T-helper 2 cell treated with Interferon-gamma antibody and Interleukin-4, amounts not matched to agents 5 μg/mL and 100 μg/mL, for 36 hours (primary cell): ENCODE data around the gene UNC13B.

Source experiments
- DNase-seq: peaks from one replicate; pipeline ENCODE4 v3.0.0; 2021; ENCODE audit warnings: low spot score
- H3K27ac Mint-ChIP-seq: one replicate; pipeline ENCODE4 v1.8.0; 2021; ENCODE audit warnings: mild to moderate bottlenecking, mixed read lengths
- H3K27me3 Mint-ChIP-seq: one replicate; pipeline ENCODE4 v1.8.0; 2021; ENCODE audit warnings: low read depth, mixed read lengths
- H3K36me3 Mint-ChIP-seq: one replicate; pipeline ENCODE4 v1.8.0; 2021; ENCODE audit warnings: low read depth, mixed read lengths
- H3K4me1 Mint-ChIP-seq: one replicate; pipeline ENCODE4 v1.8.0; 2021; ENCODE audit warnings: low read depth, mixed read lengths
- H3K4me3 Mint-ChIP-seq: one replicate; pipeline ENCODE4 v1.8.0; 2022; ENCODE audit warnings: mild to moderate bottlenecking, moderate library complexity, mixed read lengths
- H3K9me3 Mint-ChIP-seq: one replicate; pipeline ENCODE4 v1.8.0; 2021; ENCODE audit warnings: mixed read lengths

UNC13B gene

DNA sequence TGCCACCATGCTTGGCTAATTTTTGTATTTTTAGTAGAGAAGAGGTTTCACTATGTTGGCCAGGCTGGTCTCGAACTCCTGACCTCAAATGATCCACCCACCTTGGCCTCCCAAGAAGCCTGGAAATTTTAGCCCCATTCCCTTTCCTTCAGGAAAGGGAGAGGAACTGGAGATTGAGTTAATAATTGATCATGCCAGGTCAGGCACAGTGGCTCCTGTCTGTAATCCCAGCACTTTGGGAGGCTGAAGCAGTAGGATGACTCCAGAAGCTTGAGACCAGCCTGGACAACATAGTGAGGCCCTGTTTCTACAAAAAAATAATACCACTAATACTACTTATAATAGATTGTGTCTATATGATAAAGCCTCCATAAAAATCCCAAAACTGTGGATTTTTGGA is 124.6 kb downstream of the UNC13B start:
- Mint-ChIP-seq H3K4me3 (no peak overlapping the region), H3K27me3 (peaks cover 6% of the 10 kb centered on the region), H3K36me3 (no peaks in the 10 kb centered on the region), H3K4me1 (no peaks in the 10 kb centered on the region), H3K9me3 (no peaks in the 10 kb centered on the region), H3K27ac (no peak overlapping the region)
- no peak for DNase-seq

DNA sequence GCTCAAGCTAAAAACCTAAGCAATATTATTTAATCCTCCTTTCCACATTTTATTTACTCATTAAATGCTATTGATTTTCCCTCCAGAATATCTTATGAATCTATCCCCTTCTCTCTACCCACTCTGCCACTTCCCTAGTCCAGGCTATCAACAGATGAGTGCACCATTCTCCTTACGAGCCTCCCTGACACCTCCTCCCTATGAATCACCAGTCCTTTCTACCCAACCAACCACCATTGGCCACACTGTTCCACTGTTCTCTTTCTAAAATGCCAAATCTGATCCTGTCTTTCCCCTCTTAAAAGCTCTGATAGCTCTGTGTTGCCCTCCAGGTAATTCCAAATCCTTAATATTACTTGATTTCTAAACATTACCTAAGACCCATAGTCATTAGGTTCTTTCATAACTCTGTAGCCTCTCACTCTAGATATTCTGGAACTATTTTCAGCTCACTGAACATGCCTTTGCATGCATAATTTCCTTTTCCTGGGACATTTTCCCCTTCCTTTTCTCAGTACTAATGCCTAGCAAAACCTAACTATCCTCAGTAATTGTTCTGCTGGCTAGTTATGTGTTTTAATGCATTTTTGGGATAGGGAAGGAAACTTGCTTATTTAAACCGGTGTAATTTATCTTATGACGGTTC is 126.3 kb downstream of the UNC13B start:
- Mint-ChIP-seq H3K9me3 (no peaks in the 10 kb centered on the region), H3K36me3 (no peaks in the 10 kb centered on the region), H3K4me3 (no peak overlapping the region), H3K27ac (no peak overlapping the region), H3K27me3 (peaks cover 10% of the 10 kb centered on the region), H3K4me1 (no peaks in the 10 kb centered on the region)
- DNase-seq, result no peak

DNA sequence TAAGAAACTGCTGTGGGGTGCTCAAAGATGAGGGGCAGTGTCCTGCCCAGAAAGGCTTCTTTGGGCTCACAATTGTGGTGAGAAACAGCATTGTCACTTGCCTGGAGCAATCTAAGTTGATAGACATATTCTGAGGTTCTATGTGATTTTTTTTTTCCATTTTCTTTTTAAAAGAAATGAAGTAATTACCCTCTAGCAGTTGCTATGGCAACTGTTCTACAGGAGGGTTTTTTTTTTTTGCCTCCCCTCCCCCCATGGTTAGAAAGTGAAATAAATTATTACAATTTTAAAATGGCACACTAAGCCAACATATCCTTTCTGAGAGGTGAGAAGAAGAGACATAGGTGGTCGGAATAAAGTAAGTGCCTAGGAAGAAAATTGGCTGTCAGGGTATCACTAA is 127.0 kb downstream of the UNC13B start:
- DNase-seq, result no peak
- Mint-ChIP-seq H3K4me1 (no peaks in the 10 kb centered on the region), H3K9me3 (no peaks in the 10 kb centered on the region), H3K4me3 (no peak overlapping the region), H3K27me3 (peaks cover 12% of the 10 kb centered on the region), H3K27ac (no peak overlapping the region), H3K36me3 (no peaks in the 10 kb centered on the region)

DNA sequence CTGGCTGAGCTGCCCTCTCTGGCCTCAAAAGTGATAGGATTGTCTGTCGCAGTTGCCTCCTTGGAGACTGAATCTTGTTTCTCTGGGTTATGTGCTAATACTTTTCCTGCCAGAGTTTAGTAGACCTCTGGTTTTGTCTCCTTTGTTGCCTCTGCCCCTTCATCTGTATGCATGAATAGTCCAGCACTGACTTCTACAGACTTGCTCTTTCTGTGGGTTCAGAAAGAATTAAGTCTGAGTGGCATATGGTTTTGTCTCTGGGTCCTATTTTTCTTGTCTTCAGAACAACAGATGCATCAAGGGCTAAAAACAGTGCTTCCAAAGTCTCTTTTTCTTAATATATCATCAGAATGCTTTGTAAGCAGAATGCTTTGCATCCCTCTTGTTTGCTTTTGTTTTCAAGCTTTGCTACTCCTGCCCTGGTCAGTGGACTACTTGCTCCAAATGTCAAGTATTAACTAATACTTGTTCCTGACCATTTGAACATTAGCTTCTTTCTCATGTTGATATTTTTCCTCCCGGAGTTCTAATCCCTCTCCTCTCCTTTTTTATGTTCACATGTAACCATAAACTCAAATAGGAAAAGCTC is 131.7 kb downstream of the UNC13B start:
- Mint-ChIP-seq H3K27me3 (peaks cover 13% of the 10 kb centered on the region), H3K27ac (no peak overlapping the region), H3K4me1 (no peaks in the 10 kb centered on the region), H3K36me3 (no peaks in the 10 kb centered on the region), H3K9me3 (no peaks in the 10 kb centered on the region), H3K4me3 (no peak overlapping the region)
- no peak for DNase-seq

DNA sequence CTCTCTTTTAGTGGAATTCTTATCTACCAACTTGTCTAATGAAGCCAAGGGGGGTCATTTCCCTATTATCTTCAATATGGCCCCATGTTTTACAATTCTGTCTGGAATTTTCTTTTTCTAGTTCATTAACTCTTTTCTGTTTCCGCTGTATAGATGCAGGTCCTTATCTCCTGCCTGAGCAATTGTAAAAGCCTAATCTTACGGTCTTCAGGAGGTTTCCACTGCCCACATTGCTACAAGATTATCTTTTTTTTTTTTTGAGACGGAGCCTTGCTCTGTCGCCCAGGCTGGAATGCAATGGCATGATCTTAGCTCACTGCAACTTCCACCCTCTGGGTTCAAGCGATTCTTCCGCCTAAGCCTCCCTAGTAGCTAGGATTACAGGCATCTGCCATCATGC is 132.3 kb downstream of the UNC13B start:
- Mint-ChIP-seq H3K27ac (no peak overlapping the region), H3K36me3 (no peaks in the 10 kb centered on the region), H3K4me3 (no peak overlapping the region), H3K4me1 (no peaks in the 10 kb centered on the region), H3K27me3 (peaks cover 13% of the 10 kb centered on the region), H3K9me3 (no peaks in the 10 kb centered on the region)
- DNase-seq, result no peak

DNA sequence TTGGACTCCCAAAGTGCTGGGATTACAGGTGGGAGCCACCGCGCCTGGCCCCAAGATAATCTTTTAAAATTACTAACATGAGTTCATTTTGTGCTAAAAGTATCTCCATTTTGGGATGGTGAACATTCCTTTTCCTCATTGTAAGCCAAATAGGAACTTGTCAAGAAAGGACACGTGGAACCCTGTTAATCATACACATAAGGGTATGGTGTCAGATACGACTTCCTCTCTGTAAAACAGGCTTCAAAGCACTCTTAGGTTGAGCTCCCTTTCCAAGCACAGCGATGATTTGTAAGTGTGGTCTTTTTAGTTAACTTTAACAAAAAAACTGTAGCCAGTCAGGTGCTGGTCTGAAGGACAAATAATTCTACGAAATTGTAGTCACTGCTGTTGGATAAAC is 132.7 kb downstream of the UNC13B start:
- Mint-ChIP-seq H3K27ac (no peak overlapping the region), H3K9me3 (no peaks in the 10 kb centered on the region), H3K4me1 (no peaks in the 10 kb centered on the region), H3K4me3 (no peak overlapping the region), H3K27me3 (peaks cover 13% of the 10 kb centered on the region), H3K36me3 (no peaks in the 10 kb centered on the region)
- no peak for DNase-seq

DNA sequence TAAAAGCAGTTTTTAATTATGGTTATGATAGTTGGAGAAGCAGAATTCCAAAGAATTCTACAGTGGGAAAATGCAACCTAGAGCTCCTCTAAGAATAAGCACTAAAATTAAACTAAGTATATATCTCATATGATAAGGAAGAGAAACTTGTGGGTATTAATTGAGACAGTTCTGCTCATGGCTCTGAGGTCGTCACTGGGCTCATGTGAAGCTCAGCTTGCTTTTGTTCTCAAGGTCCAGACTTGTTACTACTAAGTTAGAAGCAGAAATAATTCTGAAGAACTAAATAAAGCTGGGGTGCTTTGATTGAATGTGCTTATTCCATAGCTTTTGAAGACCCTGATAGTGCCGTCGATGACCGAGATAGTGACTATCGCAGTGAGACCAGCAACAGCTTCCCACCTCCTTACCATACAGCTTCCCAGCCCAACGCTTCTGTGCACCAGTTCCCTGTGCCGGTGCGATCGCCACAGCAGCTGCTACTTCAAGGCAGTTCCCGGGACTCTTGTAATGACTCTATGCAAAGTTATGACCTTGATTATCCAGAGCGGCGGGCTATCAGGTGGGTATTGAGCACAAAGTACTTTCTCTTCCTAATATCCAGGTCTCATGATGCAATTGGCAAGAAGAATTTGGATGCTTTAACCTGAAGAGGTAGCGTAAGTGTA is 133.7 kb downstream of the UNC13B start:
- H3K36me3 Mint-ChIP-seq, result no peaks in the 10 kb centered on the region
- H3K27ac Mint-ChIP-seq, result no peak overlapping the region
- H3K9me3 Mint-ChIP-seq, result no peaks in the 10 kb centered on the region
- DNase-seq, result no peak
- H3K4me1 Mint-ChIP-seq, result no peaks in the 10 kb centered on the region
- peaks cover 20% of the 10 kb centered on the region for H3K27me3 Mint-ChIP-seq
- no peak overlapping the region for H3K4me3 Mint-ChIP-seq

DNA sequence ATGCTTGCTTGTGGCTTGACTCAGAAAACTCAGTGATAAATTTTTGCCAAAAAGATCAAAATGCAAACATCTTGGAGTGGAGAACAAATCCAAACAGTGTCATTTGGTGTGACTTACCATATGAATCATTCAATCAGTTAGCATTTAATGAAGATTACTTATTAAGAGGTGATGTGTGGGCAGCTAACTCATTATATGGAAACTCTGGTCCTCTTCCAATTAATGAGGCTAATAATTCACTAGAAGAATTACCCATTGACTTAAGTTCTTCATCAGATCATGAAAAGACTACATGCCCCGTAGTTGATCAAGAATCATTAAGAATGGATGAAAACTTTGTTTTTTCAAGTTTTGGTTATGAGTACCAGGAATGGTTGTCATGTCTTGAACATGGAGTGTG is 141.8 kb downstream of the UNC13B start:
- DNase-seq, result no peak
- no peak overlapping the region for H3K4me3 Mint-ChIP-seq
- H3K27me3 Mint-ChIP-seq, result peaks cover 37% of the 10 kb centered on the region
- no peaks in the 10 kb centered on the region for H3K36me3 Mint-ChIP-seq
- H3K27ac Mint-ChIP-seq, result no peak overlapping the region
- no peaks in the 10 kb centered on the region for H3K9me3 Mint-ChIP-seq
- H3K4me1 Mint-ChIP-seq, result no peaks in the 10 kb centered on the region

DNA sequence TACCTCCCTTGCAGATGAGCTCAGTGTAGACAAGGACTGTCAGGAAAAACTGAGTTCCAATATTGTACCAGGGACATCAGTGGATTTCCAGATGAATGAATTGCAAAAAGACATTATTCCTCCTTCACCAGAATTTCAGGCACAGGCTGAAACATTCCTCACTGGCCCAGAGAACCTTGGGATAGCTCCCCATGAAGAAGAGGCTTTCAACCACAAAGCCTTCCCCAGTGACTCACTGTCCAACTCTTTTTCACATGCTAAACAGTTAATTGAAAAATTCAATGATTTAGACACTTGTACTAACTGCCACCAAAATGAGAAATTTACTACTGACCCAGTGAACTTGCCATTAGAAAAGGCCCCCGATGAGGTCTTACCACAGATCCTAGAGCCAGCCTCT is 144.5 kb downstream of the UNC13B start:
- peaks cover 26% of the 10 kb centered on the region for H3K27me3 Mint-ChIP-seq
- no peak for DNase-seq
- H3K27ac Mint-ChIP-seq, result no peak overlapping the region
- no peak overlapping the region for H3K4me3 Mint-ChIP-seq
- H3K4me1 Mint-ChIP-seq, result no peaks in the 10 kb centered on the region
- no peaks in the 10 kb centered on the region for H3K9me3 Mint-ChIP-seq
- no peaks in the 10 kb centered on the region for H3K36me3 Mint-ChIP-seq

DNA sequence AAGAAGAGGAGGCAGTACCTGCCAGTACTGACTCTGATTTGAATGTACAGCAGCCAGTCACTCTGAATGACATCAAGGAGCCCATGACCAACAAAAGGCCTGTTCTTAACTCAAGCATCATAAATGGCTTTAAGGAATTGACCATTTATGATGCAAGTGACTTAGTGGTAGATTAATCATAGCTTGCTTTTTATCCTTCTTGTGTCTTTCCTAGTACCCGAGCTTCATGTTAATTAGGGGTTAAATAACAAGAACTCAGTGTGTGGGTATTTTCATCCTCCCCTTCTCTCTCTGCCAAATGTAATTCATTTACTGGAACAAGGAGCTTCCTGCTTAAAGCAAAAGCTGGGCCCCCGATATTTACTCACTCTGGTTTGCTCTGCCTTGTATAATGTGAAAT is 146.5 kb downstream of the UNC13B start:
- Mint-ChIP-seq H3K27ac (no peak overlapping the region), H3K36me3 (no peaks in the 10 kb centered on the region), H3K9me3 (no peaks in the 10 kb centered on the region), H3K27me3 (peaks cover 19% of the 10 kb centered on the region), H3K4me1 (no peaks in the 10 kb centered on the region), H3K4me3 (no peak overlapping the region)
- no peak for DNase-seq

DNA sequence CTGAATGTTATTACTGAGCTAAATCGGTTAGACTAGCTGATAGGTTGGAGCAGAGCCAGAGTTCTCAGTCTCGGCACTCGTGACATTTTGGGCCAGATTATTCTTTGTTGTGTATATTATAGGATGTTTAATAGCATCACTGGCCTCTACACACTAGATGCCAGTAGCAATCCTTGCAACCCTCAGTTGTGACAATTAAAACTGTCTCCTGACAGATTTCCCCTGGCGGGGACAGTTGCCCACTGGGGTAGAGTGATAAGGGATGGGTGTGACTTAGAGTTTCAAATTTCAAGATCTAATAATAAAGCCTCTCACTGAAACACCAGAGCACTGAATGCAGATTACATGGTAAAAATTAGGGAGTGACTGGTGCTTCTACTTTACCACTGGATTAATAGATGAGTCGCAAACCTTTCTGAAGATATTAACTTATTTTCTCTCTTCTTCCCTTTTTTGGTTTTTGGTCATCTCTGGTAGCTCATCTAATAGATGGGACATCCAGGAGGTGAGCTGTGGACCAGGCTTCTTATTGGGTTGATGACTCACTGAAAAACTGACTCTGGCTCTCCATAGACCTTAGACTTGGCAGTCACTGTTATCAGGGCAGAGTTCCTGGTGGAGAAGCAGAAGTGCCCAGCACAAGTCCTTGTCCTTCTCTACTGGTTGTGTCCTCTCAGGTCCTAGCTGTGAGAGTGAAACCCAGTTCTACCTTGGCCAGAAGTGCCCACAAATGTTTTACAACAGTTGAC is 150.3 kb downstream of the UNC13B start:
- Mint-ChIP-seq H3K4me3 (no peak overlapping the region), H3K9me3 (no peaks in the 10 kb centered on the region), H3K27ac (no peak overlapping the region), H3K27me3 (peaks cover 7% of the 10 kb centered on the region), H3K36me3 (no peaks in the 10 kb centered on the region), H3K4me1 (no peaks in the 10 kb centered on the region)
- no peak for DNase-seq

DNA sequence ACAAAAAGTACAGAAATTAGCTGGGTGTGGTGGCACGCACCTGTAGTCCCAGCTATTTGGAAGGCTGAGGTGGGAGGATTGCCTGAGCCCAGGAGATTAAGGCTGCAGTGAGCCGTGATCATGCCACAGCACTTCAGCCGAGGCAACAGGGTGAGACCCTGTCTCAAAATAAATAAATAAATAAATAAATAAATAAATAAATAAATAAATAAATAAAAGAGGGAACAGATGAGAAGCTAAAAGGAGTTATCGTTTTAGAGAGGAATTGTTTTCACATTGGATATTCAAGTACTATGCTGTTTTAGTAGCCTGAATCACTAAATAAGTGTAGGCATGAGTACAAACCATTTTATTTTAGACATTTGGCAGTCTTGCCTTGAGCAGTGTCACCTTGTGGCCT is 151.7 kb downstream of the UNC13B start:
- Mint-ChIP-seq H3K27me3 (peaks cover 4% of the 10 kb centered on the region), H3K4me1 (no peaks in the 10 kb centered on the region), H3K9me3 (no peaks in the 10 kb centered on the region), H3K36me3 (no peaks in the 10 kb centered on the region), H3K4me3 (no peak overlapping the region), H3K27ac (no peak overlapping the region)
- DNase-seq, result no peak

DNA sequence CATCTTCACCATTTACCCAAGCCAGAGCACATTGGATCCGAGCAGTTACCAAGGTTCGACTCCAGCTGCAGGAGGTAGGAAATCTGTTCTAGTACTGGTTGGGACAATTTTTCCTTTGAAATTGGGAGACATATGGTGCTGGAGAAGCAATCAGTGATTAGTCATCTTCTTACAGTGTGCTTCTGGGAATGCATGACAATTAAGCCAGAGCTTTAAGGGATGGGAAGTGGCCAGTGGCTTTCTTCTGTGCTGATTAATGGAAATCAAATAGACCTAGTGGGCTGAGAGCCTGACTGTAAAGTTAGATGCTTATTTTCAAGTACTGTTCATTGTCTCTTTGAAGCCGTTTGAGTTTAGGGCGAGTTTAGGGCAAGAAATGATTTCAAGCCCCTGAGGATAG is 152.1 kb downstream of the UNC13B start:
- peaks cover 2% of the 10 kb centered on the region for H3K27me3 Mint-ChIP-seq
- H3K4me3 Mint-ChIP-seq, result no peak overlapping the region
- DNase-seq, result no peak
- no peaks in the 10 kb centered on the region for H3K36me3 Mint-ChIP-seq
- H3K9me3 Mint-ChIP-seq, result no peaks in the 10 kb centered on the region
- H3K27ac Mint-ChIP-seq, result no peak overlapping the region
- no peaks in the 10 kb centered on the region for H3K4me1 Mint-ChIP-seq

DNA sequence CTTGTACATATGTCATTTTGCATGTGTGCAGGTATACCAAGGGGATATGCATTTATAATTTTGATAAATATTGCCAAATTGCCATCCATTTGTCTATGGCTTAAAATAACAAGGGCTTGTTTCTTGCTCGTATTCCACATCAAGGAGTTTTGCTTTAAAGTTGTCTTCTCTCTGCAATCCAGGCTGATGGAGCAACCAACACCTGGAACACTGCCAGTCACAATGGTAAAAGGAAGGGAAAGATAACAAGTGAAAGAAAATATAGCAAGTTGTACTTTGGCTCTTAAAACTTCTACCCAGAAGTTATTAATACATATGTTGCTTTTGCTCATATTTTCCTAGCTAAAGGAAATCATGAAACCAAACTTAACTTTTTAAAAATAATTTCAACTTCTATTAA is 156.9 kb downstream of the UNC13B start:
- no peak for DNase-seq
- Mint-ChIP-seq H3K36me3 (no peaks in the 10 kb centered on the region), H3K27me3 (no peaks in the 10 kb centered on the region), H3K4me1 (no peaks in the 10 kb centered on the region), H3K4me3 (no peak overlapping the region), H3K9me3 (no peaks in the 10 kb centered on the region), H3K27ac (no peak overlapping the region)
